HG03520 (cell line): ENCODE measurements around the gene USP2.
"Not testable (repeated sequence)": the region's sequence is repeated elsewhere in the genome, so short reads cannot be mapped to it uniquely, and the experiment has no call there.

Experiments used
- ATAC-seq: cut with Tn5 transposase; IDR thresholded peaks from one replicate; pipeline ENCODE4 v1.9.1; 2021; ENCODE audit warnings: mild to moderate bottlenecking, moderate library complexity; ENCODE audit not compliant: unreplicated experiment

USP2 gene

GRCh38 chr11:119414734-119415133, 33.2 kb upstream of the USP2 start:
- ATAC-seq = no peak

DNA sequence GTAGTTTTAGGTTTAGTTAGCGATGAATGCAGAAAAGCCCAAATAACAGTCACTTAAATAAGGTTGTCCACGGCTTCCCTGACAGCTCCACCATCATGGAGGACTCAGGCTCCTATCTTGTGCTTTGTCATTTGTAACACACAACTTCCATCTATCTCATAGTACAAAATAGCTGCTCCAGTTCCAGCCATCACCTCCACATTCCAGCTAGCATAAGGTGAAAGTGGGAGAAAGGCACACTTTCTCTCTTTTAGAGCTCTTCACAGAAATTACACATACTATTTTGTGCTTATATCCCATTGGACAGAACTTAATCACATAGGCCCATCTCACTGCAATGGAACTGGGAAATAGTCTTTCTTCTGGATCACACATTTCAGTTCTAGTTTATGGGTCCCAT, 32.8 kb upstream of the USP2 start:
- ATAC-seq = no peak

- no peak for ATAC-seq
These were observed 30.6 kb upstream of the USP2 start for GRCh38 chr11:119412072-119412471.

- no peak for ATAC-seq
These were observed 29.0 kb upstream of the USP2 start for GRCh38 chr11:119410501-119410900.

GRCh38 chr11:119409731-119410130, 28.2 kb upstream of the USP2 start:
- ATAC-seq = no peak

DNA sequence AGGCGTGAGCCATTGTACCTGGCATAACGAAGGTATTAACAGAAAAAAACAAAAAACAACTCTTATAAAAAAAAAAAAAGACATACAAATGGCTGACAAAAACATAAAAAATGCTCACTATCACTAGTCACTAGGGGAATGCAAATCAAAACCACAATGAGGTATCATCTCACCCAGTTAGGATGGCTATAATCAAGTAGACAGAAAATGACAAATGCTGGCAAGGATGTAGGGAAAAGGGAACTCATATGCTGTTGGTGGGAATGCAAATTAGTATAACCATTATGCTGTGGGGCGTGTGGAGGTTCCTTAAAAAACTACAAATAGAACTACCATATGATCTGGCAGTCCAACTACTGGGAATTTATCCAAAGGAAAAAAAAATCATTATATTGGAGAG, 24.5 kb upstream of the USP2 start:
- ATAC-seq = no peak

- ATAC-seq = not testable (repeated sequence)
These were observed 24.0 kb upstream of the USP2 start for GRCh38 chr11:119405448-119405847.

DNA sequence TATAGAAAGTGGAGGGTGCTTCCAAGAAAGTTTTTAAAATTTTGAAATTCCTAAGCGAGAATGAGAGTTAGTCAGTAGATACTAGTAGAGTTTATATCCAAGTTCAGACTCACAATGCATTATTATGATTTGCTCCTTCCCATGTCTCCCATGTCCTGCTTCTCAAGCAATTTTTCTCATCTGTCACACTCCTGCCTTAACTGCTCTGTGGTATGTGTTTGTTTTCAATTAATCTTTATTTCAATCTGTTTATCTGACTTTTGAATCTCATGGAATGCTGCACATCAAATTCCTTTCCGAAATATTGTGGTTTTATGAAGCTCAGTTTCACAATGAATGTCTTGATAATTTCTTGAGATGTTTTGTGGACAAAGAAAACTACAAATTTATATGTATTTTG, 23.4 kb upstream of the USP2 start:
- no peak for ATAC-seq

DNA sequence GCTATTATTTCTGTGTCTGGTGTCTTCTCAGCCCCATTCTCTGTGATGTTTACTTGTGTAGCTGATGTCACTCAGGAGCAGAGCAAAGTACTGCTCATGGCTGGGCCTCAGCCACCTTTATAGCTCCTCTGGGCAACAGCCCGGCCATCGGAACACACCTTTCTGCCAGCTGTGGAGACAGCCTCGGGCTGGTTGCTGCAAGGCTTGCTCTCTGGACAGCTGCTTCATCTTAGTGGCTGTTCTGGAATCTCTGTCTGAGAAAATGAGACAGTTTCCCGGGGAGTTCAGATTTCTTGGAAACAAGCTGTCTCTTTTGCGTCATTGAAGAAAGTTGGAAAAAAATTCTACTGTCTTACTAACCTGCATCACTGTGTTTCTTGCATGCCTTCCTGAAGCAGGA, 21.5 kb upstream of the USP2 start:
- ATAC-seq = no peak

GRCh38 chr11:119402470-119402869, 21.0 kb upstream of the USP2 start:
- no peak for ATAC-seq

DNA sequence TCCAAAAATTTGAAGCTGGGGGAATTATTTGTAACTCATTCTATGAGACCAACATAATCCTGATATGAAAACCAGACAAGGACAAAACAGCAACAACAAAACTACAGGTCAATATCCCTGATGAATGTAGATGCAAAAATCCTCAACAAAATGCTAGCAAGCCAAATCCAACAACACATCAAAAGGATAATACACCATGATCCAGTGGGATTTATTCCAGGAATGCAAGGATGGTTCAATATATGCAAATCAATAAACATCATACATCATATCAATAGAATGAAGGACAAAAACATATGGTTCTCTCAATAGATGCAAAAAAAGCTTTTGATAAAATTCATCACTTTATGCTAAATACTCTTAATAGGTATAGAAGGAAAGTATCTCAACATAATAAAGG, 19.4 kb upstream of the USP2 start:
- ATAC-seq = no peak

DNA sequence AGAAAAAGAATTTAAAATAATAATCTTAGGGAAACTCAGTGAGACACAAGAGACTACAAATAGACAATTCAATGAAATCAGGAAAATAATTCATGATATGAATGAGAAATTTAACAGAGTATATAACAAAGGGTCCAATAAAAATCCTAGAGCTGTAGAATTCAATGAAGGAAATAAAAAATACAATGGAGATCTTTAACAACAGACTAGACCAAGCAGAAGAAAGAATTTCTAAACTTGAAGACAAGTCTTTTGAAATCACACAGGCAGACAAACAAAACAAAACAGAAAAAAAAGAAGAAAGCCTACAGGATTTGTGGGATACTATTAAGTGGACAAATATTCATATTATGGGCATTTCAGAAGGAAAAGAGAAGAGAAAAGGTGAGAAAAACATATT, 16.2 kb upstream of the USP2 start:
- ATAC-seq = no peak

DNA sequence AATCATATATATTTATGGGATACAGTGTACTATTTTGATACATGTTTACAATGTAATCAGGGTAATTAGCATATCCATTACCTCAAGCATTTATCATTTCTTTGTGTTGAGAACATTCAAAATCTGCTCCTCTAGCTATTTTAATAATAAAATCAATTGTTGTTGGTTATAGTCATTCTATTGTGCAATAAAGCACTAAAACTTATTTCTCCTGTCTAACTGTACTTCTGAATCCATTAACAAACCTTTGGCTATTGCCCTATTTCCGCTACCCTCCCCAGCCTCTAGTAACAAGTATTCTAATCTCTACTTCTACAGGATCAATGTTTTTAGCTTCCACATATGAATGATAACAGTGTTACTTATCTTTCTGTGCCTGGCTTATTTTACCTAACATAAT, 15.3 kb upstream of the USP2 start:
- no peak for ATAC-seq

DNA sequence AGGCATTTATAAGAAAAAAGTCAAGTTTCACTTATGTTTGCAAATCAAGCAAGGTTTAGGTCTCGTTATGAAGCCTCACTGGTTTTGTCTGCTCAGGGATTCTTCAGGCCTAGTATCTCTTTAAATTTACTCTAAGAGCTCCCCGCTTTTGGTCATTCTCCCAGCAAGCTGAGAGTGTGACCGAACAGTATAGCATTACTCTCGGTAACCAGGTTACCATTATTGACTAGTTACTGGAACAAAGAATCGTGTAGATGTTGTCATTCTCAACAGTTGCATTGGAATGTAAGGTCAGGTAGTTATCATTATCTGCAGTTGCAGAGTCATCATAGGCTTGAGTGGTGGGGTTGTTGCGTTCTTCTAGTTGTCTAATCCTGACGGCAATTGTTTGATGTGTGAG, 9.8 kb upstream of the USP2 start:
- no peak for ATAC-seq

GRCh38 chr11:119389611-119390254, 8.2 kb upstream of the USP2 start:
- ATAC-seq = no peak

DNA sequence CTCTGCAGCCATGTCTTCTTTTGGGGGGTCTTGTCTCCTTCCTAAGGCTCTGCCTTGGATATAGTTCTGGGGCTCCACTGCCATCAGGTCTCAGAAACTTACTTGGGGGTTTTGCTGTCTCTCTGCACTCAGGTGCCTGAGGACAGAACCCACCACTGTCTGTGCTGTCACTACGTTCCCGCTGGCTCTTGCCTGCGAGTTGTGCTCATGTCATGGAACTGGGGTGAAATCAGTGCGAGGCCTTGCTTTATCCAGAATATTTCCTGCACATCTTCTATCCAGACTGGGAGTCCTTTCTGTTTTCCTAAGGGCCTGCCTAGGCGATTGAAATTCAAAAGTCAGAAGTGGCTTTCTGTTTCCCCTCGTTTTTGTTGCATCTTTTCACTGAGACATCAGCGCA, 6.6 kb upstream of the USP2 start:
- no peak for ATAC-seq

GRCh38 chr11:119384332-119384731, 2.8 kb upstream of the USP2 start:
- no peak for ATAC-seq

GRCh38 chr11:119382513-119382912, 1.0 kb upstream of the USP2 start:
- ATAC-seq = not testable (repeated sequence)

DNA sequence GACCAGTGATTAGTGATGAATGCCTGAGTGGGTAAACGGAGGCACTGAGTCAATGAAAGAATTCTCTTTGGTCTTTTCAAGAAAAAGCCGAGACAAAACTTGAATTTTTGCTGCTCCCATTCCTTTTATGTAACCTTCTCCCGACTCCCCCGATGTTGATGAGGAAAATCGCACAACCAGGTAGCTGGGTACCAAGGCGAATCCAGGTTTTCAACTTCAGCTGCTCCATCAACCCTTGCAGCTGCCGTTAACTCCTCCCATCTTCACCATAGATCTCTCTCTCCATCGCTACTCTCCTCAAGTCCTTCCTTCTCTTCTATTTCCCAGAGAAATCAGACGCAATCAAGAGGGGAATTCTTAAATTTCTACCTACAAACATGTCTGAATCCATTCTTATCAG, 611 bp upstream of the USP2 start:
- ATAC-seq = no peak

DNA sequence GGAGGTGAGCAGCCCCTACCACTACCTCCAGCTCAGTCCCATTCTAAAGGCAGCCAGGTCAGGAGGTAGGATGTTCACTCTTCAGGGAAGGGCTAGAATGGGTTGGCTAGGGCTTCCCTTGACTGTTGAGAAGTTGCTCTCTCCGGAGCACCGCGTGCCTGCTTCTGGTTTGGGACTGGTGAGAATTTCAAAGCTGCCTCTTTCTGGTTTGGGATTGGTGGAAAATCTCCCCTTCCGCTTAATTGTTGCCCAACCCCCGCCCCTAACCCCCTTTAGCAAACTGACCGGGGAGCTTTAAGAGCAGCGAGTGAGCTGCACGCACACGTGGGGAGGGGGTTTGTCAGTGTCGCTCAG, 686 bp downstream of the USP2 start:
- no peak for ATAC-seq

- ATAC-seq = no peak
These were observed 1.2 kb downstream of the USP2 start for GRCh38 chr11:119380160-119380826.

DNA sequence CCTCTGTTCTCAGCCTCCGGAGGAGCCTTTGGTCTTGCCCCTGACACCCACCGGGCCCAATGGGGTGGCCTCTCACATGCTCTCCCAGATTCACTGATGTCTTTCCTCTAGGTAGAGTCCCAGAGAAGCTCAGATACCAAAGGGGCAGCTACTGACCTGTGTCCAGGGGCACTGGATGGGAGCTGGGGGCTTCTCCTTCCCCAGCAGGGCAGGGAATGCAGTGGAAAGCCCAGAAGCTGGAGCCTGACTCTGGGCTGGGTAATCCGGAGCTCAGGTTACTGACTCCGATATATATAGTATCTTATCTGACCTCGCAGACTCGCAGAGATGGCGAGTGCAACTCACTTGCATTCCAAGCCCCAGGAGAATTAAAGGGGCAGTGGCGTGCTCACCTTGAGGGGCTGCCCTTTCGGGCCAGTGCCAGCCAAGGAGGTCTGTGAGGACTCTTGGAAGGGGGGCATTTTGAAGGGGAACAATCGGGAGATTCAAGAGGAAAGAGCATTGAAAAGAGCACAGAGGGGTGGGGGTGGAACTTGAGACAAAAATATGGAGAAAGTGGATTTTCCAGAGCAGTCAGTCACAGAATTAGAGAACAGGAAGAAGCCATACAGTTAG, 2.5 kb downstream of the USP2 start:
- ATAC-seq = no peak
